Activated gamma-delta T cell treated with anti-CD3 and anti-CD28 coated beads, Interleukin-2, amount 50 U/mL, for 16 hours (primary cell): ENCODE results near the gene ETV1.
A peak's percentile ranks its signal among the peaks of the same experiment; 100 is the strongest.
"Not testable (repeated sequence)": the region's sequence is repeated elsewhere in the genome, so short reads cannot be mapped to it uniquely, and the experiment has no call there.

Experiments
- DNase-seq: peaks from one replicate; pipeline ENCODE4 v3.0.0-alpha.2; 2020; ENCODE audit warnings: low read depth

The ETV1 gene

GRCh38 chr7:13921062-13921461, 68.4 kb downstream of the ETV1 start:
- no peak for DNase-seq

- DNase-seq, result no peak
Observed at GRCh38 chr7:13920053-13920697, 69.3 kb downstream of the ETV1 start.

DNA sequence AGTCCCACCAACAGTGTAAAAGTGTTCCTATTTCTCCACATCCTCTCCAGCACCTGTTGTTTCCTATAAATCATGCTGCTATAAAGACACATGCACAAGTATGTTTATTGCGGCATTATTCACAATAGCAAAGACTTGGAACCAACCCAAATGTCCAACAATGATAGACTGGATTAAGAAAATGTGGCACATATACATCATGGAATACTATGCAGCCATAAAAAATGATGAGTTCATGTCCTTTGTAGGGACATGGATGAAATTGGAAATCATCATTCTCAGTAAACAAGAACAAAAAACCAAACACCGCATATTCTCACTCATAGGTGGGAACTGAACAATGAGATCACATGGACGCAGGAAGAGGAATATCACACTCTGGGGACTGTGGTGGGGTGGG, 71.1 kb downstream of the ETV1 start:
- not testable (repeated sequence) for DNase-seq

- DNase-seq, result not testable (repeated sequence)
Observed at GRCh38 chr7:13917103-13917502, 72.4 kb downstream of the ETV1 start.

DNA sequence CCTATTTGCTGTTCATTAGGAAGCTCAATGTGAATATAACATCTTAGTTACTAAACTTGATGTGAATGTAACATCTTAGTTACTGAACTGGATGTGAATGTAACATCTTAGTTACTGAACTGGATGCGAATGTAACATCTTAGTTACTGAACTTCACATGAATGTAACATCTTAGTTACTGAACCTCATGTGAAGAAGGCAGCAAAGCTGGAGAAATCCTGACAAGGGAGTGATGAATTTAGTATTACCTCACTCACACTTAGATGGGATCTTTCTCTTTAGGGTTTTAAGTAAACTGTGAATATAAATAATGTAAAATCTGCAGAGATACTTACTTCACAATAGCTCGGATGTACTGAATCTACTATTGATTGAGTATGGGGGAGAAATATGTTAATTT, 73.6 kb downstream of the ETV1 start:
- DNase-seq, result no peak

DNA sequence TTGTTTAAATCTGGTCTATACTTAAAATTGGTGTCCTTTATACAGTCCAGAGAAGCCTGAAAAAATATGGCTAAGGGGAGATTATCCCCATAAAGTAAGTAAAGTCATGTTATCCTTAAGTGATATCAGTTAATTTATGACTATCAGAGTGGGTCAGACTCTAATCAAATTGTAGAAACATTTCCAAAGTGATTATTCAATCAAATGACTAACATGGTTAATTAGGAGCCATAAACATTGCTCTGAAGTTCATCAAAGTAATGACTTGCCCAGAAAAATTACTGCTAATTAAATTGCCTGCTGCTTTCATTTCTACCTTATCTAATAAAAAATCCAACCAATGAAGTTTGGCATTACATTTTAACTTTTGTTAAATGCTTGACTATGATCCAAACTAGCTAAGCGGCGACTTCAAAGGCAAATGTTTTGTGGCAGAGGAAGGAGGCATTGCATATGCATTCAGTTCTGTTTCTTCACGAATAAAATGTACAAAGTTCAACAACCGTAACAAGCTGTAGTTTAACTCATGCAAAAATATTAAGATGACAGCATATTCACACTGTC, 76.7 kb downstream of the ETV1 start:
- no peak for DNase-seq

- DNase-seq, result no peak
Observed at GRCh38 chr7:13911909-13912308, 77.6 kb downstream of the ETV1 start.

DNA sequence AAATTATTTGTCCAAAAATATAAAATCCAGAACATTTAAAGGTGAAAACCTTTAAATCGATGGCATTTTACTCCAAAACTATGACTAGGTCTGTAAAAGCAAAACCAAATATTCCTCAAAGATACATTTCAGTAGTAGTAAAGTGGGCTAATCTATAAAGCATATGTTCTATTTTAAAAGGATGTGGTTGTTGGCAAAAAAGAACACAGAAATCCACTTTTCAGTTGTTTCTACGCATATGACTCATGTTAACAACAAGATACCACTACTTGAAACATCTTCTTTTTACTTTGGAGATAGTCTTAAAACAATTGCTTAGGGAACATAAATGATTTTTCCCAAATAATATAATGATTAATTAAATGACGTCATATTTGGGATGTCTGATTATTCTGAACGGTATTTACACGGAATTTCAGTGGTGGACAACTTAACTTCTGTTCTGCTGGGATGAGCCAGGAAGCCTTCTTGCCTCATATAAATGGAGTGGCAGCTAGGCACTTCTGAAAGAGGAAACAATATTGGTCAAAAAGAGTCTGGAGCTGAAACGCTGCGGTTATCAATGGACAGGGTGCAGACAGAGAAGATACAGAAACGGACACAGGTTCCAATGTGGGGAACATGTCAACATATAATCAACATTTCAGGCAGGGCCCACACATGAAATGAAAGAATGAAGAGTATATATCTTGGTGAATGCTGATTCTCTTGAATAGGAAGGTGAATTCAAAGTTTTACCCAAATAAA, 78.5 kb downstream of the ETV1 start:
- no peak for DNase-seq

- DNase-seq, result peak; percentile 1
Observed at GRCh38 chr7:13908667-13909397, 80.6 kb downstream of the ETV1 start.

DNA sequence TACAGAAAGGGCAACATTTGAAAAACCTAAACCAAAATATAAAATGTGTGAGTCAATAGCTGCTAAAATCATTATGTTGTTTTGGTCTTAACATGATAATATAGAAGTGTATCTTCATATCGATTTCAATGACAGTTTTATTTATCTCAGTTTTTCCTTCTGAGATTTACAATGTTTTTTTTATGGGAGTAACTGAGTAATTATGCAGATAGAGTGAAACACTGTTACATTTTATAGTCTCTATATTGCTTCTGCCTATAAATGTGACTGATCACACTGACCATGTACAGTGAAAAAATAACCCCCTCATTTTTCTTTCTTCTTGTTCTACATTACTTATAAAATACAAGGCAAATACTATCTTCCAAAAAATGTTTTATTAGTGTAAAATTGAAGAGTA, 81.6 kb downstream of the ETV1 start:
- DNase-seq, result no peak

GRCh38 chr7:13904689-13905088, 84.8 kb downstream of the ETV1 start:
- no peak for DNase-seq

- no peak for DNase-seq
Observed at GRCh38 chr7:13904007-13904406, 85.5 kb downstream of the ETV1 start.

DNA sequence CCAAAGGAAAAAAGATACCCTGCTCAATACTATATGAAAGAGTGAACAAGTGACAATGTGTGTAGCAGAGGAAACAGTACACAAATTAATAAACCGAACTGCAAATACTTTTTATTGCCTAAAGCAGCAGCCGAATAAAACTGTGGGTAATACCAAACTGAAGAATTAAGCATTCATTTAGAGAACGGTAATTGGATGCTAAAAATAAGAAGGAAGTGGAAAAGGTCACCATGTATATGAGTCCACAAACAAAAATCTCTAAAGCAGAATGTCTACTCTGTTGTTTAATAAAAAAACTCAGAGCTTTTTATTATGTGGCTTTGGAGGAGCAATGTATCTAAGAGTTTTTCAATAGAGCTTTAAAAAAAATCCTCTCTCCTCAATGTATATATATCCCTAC, 87.9 kb downstream of the ETV1 start:
- no peak for DNase-seq

DNA sequence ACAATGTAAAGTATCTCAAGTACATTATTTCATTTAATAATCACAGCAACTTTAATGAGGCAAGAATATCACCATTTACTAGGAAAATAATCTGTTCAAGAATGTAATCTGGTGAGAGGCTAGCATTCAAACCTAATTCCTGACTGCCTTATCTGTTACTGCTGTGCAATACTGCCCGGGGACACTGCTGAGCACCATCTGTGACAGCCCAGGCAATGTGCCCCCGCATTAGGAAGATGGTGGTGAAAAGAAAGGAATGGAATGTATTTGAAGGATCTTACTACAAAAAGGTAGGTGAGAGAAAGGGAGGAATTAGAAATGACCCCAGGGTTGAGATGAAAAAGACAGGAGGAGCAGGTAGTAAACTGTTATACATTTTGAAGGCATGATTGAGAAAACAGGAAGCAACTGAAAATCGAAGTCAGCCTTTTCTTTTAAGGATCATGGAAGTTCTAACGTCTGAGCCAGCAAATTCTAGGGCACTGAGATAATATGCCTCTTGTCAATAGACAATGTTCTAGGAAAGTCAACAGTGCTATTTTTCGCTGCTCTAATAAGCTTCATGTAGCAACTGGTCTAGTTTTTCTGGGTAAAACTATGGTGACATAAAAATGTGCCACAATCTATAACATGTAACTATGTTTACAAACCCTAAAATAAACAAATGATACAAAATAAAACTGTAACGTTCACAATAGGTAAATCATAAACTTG, 90.4 kb downstream of the ETV1 start:
- no peak for DNase-seq

- no peak for DNase-seq
Observed at GRCh38 chr7:13897819-13898218, 91.6 kb downstream of the ETV1 start.

- no peak for DNase-seq
Observed at GRCh38 chr7:13894954-13895353, 94.5 kb downstream of the ETV1 start.

GRCh38 chr7:13894377-13894776, 95.1 kb downstream of the ETV1 start:
- DNase-seq, result no peak

DNA sequence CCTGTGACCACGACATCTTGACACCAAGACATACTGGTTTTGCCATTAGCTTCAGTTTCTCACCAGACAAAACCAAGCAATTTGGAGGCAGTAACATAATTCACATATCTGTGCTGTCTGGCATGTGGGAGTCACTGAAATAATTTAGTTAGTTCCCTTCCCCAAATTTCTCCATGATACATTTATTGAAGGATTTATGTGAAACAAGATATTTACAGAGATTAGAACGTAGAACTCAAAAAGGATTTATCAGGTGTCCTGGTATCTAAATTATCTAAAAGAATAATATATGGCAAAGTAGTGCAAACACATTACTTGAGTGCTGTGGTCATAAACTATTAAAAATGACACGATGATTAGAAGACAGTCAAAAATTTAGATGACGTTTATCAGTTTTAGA, 98.7 kb downstream of the ETV1 start:
- no peak for DNase-seq

DNA sequence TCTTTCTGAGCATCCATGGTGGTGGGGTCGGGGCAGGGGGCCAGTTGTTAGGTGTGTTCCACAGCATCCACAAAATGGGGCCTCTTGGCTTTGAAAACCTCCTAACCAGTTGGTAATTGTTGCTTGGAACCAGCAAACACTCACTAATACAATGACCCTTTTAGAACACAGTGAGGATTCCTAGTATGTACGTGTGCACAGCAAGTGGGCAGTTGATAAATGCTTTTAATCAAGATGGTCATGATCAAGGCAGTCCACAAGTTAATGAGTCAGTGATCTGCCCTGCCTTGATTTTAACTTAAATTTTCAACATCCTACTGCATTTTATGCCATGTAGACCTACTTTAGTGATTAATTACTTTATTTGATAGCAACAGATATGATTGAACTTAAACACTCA, 103.1 kb downstream of the ETV1 start:
- DNase-seq, result no peak

DNA sequence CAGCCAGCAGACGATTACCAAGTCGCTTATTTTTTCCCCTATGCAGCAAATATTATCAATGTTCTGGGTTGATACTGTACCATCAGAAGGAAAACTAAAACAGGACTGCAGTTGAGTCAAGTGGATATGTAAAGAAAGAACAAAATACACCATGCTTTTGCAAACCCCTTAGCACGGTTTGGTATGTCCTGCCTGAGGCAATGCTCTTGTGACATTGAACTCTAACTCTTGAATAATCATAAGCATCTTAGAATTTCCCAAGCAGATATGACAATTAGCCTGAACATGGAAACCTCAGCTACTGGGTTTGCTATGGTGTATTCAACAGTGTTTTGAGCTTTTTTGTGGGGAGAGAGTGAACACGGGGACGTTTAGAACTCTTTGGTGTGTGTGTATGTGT, 107.4 kb downstream of the ETV1 start:
- DNase-seq, result no peak

DNA sequence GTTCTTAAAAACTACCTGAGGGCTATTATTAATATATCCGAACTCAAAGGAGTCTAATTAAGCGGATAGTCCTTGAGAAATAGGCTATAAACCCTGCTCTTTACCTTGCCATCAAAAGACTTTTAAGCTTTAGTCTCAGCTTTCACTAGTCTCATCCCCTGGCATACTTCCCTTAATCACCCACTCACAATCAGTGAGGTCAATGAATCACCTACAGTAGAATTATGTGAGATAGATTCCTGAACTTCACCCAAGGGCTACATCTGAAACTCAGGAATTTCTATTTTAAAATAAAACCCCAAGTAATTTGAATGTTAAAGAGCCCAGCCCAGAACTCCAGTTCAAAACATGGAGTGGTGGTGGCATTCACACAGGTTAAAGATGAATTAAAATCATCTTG, 108.7 kb downstream of the ETV1 start:
- DNase-seq, result no peak

DNA sequence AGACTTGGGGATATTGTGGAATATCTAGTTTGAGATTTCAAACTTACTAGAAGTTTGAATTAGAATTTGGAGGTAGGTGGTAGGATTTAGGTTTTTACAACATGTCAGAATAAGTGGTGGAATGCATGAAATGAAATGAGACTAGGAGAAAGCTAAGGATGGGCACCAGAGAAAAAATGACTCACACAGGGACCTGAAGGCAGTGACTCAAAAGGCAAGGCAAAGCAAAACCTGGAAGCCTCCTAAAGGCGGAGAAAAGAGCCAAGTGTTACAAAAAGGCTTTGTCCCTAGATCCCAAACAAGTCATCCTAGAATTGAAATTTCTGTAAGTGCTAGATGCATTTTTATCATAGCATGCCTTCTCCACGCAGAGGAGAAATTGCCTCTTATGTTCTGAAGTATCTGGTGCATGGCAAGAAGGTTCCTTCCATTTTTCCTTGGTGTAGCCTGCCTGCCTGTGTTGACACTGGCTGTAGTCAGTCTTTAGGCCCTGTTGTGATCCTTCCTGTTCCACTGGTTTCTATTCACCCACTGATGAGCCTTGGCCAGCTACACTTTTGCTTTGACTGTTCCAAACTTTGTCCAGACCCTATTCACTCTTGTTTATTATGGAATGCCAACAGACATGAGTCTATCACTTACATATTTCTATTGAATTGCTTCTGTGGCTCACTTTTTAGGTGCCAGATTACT, 109.3 kb downstream of the ETV1 start:
- no peak for DNase-seq
